OCI-LY3 (cell line): ENCODE results near the gene AOX1.

Experiments
- EZH2phosphoT487 ChIP-seq: fragments of 200-600 bp; shearing (Covaris generic); IDR thresholded peaks from 2 replicates; pipeline ENCODE4 v1.6.1; 2018; ENCODE audit warnings: antibody characterized with exemption, mixed run types, low read depth
- TF ChIP-seq, protein P1 (sequence below): fragments of 200-600, 300-600 bp; sonication (generic); IDR thresholded peaks from 2 replicates; pipeline ENCODE4 v1.5.1; 2014; ENCODE audit warnings: antibody characterized with exemption, low read length, low read depth

DNA sequence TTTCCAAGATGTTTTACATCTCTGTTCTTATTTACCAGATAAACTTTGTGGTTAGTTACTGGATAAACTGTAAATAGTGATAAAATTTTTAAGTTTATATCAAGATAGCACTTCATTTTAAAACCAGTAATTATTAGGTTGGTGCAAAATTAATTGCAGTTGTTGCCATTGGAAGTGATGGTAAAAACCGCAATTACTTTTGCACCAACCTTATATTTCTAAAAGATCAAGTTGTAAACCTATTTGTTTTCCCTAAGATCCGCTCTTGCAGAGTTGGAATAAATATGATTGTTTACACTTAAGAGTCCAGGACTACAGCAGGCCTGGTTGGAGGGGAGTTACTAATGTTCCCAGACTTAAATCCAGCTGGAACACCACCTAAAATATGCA is 479 bp upstream of the AOX1 start:
- TF ChIP-seq, protein P1, sequence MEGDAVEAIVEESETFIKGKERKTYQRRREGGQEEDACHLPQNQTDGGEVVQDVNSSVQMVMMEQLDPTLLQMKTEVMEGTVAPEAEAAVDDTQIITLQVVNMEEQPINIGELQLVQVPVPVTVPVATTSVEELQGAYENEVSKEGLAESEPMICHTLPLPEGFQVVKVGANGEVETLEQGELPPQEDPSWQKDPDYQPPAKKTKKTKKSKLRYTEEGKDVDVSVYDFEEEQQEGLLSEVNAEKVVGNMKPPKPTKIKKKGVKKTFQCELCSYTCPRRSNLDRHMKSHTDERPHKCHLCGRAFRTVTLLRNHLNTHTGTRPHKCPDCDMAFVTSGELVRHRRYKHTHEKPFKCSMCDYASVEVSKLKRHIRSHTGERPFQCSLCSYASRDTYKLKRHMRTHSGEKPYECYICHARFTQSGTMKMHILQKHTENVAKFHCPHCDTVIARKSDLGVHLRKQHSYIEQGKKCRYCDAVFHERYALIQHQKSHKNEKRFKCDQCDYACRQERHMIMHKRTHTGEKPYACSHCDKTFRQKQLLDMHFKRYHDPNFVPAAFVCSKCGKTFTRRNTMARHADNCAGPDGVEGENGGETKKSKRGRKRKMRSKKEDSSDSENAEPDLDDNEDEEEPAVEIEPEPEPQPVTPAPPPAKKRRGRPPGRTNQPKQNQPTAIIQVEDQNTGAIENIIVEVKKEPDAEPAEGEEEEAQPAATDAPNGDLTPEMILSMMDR: no peak
- no peak for TF ChIP-seq EZH2phosphoT487
